ENCODE data around the gene CSF2. TPM values are rescaled to one million over a fixed set of nuclear protein-coding genes. Genes with fewer than 3 reads are reported as not detected.

CSF2 gene
- total RNA-seq, 3 donors from 2014 or later (not counting 1 experiment from before 2014, with no cell fraction given) = 0.65 to 1.2 (median 0.82) TPM

DNA sequence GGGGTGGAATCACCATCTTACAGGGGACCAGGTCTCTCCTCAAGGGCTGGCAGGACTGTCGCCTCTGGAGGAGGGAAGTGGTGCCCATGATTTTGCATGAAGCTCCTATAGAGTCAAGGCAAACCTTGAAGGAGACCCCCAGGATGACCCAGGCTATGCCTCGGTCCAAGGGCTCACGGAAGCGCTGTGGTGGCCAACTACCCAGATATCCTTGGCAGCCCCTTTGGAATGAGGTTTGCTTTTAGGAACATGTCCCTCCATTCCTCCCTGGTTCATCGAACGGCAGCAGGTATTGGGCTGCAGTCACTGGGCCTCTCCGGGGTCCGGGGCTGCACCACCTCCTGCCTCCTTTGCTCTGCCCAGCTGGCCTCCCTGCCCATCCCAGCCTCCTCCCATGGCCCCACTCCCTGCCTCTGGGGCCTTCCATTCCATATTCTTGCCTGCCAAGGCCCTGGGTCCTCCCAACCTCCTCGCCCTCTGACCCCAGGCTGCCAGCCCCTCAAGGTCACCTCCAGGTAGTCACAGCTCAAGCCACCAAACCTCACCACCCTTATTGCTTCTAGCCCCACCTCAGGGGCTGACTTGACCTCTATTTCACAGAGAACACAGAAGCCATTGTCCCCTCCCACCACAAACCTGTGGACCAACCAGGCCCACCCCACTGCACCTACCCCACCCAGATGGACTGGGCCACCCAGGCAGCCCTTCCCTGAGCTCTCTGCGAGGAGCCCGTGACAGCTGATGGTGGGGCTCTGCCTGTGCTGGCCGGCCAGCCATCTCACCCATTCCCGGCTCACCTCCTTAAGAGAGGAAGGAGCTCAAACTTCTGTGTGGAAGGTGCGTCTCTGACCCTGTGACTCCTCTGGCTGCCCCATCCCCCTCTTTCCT lies 16.7 kb upstream of the CSF2 start:
- Histone ChIP-seq H3K4me1 (ENCODE audit: control insufficient read depth, insufficient read depth, low read length) (peaks cover 65% of the 10 kb centered on the region), H3K9me3 (ENCODE audit: control insufficient read depth, insufficient read depth, low read length) (no peaks in the 10 kb centered on the region), H3K27me3 (ENCODE audit: control insufficient read depth, insufficient read depth, low read length) (no peaks in the 10 kb centered on the region), H3K4me3 (ENCODE audit: low read length) (no peak overlapping the region), H3K27ac (ENCODE audit: low read length) (peak overlapping the region; percentile 93), H3K36me3 (ENCODE audit: control insufficient read depth, insufficient read depth, low read length) (no peaks in the 10 kb centered on the region)
- H3K4me3 Mint-ChIP-seq = no peak overlapping the region
- H3K9me3 Mint-ChIP-seq = no peaks in the 10 kb centered on the region
- DNase-seq (peak in 1 of 2 donors; percentile 11), ATAC-seq (no peak)
- intact Hi-C loops (cut with micrococcal nuclease) = loop anchor here (2.0 kb wide), 1 partner anchor 30 kb away; no protein-coding TSS in a partner anchor
- H3K4me1 Mint-ChIP-seq = peaks cover 22 to 56% of the 10 kb centered on the region in 2 donors
- WGBS (ENCODE audit: insufficient coverage) = 89% methylated on average over 14 of the region's 14 CpGs
- no peaks in the 10 kb centered on the region for H3K36me3 Mint-ChIP-seq
- peaks cover 0 to 14% of the 10 kb centered on the region in 2 donors for H3K27me3 Mint-ChIP-seq (ENCODE audit: low read depth in 2 of 2)
- TF ChIP-seq, protein P1, sequence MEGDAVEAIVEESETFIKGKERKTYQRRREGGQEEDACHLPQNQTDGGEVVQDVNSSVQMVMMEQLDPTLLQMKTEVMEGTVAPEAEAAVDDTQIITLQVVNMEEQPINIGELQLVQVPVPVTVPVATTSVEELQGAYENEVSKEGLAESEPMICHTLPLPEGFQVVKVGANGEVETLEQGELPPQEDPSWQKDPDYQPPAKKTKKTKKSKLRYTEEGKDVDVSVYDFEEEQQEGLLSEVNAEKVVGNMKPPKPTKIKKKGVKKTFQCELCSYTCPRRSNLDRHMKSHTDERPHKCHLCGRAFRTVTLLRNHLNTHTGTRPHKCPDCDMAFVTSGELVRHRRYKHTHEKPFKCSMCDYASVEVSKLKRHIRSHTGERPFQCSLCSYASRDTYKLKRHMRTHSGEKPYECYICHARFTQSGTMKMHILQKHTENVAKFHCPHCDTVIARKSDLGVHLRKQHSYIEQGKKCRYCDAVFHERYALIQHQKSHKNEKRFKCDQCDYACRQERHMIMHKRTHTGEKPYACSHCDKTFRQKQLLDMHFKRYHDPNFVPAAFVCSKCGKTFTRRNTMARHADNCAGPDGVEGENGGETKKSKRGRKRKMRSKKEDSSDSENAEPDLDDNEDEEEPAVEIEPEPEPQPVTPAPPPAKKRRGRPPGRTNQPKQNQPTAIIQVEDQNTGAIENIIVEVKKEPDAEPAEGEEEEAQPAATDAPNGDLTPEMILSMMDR (IDR thresholded peaks at IDR 0.05) = no peak
- peak overlapping the region; percentile 78 to 81 for H3K27ac Mint-ChIP-seq

DNA sequence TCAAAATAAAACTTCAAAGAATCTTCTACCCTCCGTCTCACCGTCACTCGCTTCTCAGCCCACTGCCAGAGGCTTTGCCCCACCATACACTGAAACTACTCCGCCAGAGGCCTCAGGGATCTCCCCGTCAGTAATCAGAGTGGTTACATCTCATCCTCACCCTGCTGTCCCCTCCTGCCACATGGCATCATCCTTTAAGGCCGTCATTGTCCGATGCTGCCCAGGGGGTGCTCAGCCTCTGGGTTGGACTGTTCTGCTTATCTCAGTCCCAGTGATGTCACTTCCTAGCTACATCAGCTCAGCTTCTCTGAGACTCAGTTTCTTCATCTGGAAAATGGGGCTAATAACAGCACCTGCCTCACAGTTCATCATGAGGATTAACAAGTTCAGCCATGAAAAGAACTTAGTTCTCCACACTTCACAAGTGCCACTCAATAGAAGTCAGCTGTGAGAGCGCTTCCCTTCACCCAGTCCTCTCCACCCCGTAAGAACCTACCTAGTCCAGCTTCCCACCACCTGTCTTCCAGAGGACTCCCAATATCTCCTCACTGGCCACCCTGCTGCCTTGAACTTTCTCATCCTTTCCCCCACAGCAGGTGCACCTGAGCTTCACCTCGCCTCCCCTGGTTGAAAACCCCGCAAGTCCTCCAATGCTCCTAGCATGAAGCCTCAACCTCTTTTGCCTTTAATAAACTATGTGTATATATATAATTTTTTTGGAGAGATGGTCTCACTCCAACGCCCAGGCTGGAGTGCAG lies 15.9 kb upstream of the CSF2 start:
- peak in 1 of 2 donors; percentile 11 for DNase-seq
- H3K36me3 ChIP-seq (ENCODE audit: control insufficient read depth, insufficient read depth, low read length) = no peaks in the 10 kb centered on the region
- H3K27me3 ChIP-seq (ENCODE audit: control insufficient read depth, insufficient read depth, low read length) = no peaks in the 10 kb centered on the region
- no peak for ATAC-seq
- Mint-ChIP-seq H3K27me3 (ENCODE audit: low read depth in 2 of 2) (peaks cover 0 to 9% of the 10 kb centered on the region in 2 donors), H3K27ac (peak overlapping the region; percentile 19 to 81), H3K4me1 (peaks cover 22 to 53% of the 10 kb centered on the region in 2 donors), H3K36me3 (no peaks in the 10 kb centered on the region), H3K4me3 (peak overlapping the region; percentile 50), H3K9me3 (no peaks in the 10 kb centered on the region)
- intact Hi-C loops (cut with micrococcal nuclease) = loop anchor here (2.0 kb wide), 1 partner anchor 31 kb away; no protein-coding TSS in a partner anchor
- WGBS (ENCODE audit: insufficient coverage) = 88% methylated on average over 11 of the region's 12 CpGs
- TF ChIP-seq, protein P1 (IDR thresholded peaks at IDR 0.05) = no peak
- no peaks in the 10 kb centered on the region for H3K9me3 ChIP-seq (ENCODE audit: control insufficient read depth, insufficient read depth, low read length)
- H3K4me1 ChIP-seq (ENCODE audit: control insufficient read depth, insufficient read depth, low read length) = peaks cover 65% of the 10 kb centered on the region
- no peak overlapping the region for H3K4me3 ChIP-seq (ENCODE audit: low read length)
- no peak overlapping the region for H3K27ac ChIP-seq (ENCODE audit: low read length)

DNA sequence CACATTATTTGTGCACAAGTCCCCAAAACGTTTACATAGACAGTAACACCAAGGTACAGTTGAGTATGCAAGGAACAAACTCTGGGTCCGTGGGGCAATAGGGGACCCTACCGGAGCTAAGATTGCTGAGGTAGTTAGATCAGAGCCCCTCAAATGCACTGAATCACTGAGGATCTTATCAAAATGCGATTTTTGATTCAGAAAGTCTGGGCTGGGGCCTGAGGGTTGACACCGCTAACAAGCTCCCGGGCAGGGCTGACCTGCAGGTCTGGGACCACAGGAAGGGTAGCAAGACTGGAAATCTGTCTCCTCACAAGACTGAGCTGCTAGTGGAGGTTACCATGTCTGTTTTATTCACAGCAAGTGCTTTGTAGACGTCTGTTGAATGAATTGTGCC lies 14.9 kb upstream of the CSF2 start:
- peak overlapping the region in 1 of 2 donors; percentile 53 for H3K27ac Mint-ChIP-seq
- peak overlapping the region; percentile 7 for H3K27ac ChIP-seq (ENCODE audit: low read length)

More for the DNA sequence above, 14.9 kb upstream of the CSF2 start:
- Mint-ChIP-seq H3K36me3 (no peaks in the 10 kb centered on the region), H3K4me1 (peaks cover 22 to 52% of the 10 kb centered on the region in 2 donors), H3K27me3 (ENCODE audit: low read depth in 2 of 2) (peaks cover 0 to 3% of the 10 kb centered on the region in 2 donors), H3K9me3 (no peaks in the 10 kb centered on the region), H3K4me3 (no peak overlapping the region)
- DNase-seq = peak in 1 of 2 donors; percentile 9
- no peaks in the 10 kb centered on the region for H3K9me3 ChIP-seq (ENCODE audit: control insufficient read depth, insufficient read depth, low read length)
- no peak overlapping the region for H3K4me3 ChIP-seq (ENCODE audit: low read length)
- intact Hi-C loops (cut with micrococcal nuclease) = no loop called here
- no peaks in the 10 kb centered on the region for H3K27me3 ChIP-seq (ENCODE audit: control insufficient read depth, insufficient read depth, low read length)
- peaks cover 67% of the 10 kb centered on the region for H3K4me1 ChIP-seq (ENCODE audit: control insufficient read depth, insufficient read depth, low read length)
- no peaks in the 10 kb centered on the region for H3K36me3 ChIP-seq (ENCODE audit: control insufficient read depth, insufficient read depth, low read length)
- 89% methylated on average over 7 of the region's 7 CpGs for WGBS (ENCODE audit: insufficient coverage)
- TF ChIP-seq, protein P1 (IDR thresholded peaks at IDR 0.05) = no peak
- ATAC-seq = no peak

Measured in natural killer cell (primary cell).